ENCODE data around the gene ACAP3.

Gene ACAP3

GRCh38 chr1:1314237-1314586, 6.5 kb upstream of the ACAP3 start:
- DNase-seq (ENCODE audit: low spot score): no peak

DNA sequence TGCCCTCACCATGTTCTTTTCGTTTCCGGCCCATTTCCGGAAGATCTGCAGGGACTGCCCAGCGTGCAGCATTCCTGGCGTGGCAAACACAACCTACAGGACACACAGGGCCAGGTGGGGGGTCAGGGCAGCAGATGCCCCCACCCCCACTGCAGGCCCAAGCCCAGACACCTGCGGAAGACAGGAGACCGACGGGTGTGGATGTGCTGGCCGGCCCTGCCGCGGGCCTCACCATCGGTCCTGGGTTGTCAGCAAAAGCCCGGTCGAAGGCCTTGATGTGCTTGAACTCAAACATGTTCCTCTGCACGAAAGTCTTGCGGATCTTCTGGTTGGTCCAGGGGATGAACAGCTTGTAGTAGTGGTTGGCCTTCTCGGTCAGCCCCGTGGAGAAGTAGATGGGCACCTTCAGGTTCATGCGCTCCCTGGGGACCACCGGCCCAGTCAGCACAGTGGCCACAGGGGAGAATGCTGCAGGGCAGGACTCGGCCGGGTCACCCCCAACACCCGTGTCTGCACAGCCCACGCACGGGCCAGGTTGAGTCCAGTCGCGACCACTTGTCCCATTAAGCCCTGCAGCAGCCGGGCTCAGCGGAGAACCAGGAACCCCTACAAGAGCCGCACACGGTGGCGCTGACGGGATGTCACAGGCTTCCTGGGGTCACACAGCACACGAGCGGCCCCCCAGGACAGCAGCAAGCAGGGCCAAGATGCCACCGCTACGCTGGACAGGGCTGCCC, 5.9 kb upstream of the ACAP3 start:
- no peak for DNase-seq (ENCODE audit: low spot score)

DNA sequence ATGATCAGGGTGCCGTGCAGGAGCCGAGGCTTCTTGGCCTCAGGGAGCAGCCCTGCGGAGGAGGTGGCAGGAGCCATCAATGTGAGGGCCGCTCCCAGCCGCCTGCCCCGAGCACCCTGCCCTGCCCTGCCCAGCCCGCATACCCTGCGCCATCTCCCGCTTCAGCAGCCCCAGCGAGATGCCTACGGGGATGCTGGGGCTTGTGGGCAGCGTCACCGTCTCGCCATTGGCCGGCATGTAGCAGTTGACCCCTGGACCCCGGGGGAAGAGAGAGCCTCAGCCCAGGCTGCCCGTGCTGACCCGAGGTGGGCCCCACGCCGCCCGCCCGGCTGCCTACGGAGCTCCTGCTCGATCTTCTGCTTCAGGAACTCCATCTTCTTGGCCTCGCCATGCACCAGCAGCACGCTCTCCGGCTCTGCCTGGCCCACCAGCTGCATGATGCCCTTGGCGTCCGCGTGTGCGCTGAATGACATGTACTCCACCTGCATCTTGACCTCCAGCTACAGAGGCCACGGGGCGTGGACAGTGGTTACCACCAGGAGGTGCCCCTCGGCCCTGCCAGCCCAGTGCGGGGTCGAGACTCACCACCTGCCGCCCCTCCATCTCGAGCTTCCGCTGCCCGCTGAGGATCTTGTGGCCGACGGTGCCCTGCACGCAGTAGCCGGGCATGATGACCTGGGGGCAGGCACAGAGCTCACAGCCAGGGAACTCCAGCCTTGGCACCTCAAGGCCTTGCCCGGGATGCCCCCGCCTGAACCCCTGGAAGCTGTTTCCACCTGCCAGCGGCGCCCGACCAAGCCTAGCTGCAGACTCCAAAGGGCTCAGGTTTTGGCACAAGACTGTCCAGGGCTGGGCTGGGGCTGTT, 5.0 kb upstream of the ACAP3 start:
- no peak for DNase-seq (ENCODE audit: low spot score)

GRCh38 chr1:1311107-1312104, 3.7 kb upstream of the ACAP3 start:
- DNase-seq (ENCODE audit: low spot score): no peak

- DNase-seq (ENCODE audit: low spot score): no peak
Measured at GRCh38 chr1:1310476-1311053, 2.8 kb upstream of the ACAP3 start.

DNA sequence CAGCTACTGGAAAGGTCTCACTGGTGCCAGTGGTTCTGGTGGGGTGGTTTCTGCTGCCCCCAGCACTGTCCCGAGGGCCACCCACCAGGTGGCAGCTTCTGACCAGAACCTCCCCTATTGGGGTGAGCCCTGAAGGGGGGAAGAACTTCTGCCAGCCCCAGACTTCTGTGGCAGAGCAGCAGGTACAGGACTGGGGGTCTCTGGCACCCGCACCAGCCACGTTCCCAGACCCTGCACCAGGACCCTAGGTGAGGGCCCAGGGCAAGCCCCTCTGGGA, 2.3 kb upstream of the ACAP3 start:
- no peak for DNase-seq (ENCODE audit: low spot score)

- DNase-seq (ENCODE audit: low spot score): no peak
Measured at GRCh38 chr1:1309251-1310108, 1.8 kb upstream of the ACAP3 start.

DNA sequence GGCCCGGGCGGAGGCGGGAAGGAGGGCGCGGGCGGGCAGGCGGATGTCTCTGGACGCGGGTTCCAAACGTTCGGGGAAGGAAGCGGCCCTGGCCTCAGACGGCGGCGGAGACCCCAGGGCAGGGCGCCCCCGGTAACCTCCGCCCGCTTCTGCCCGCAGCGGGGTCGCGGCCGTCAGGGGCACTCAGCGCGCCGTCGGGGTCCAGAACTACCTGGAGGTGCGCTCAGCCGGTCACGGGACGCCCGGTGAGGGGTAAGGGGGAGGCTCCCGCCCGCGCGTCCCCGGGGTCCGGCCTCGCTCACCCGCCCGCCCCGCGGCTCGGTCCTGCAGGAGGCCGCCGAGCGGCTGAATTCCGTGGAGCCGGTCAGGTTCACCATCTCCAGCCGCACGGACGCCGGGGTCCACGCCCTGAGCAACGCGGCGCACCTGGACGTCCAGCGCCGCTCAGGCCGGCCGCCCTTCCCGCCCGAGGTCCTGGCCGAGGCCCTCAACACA, 1.1 kb upstream of the ACAP3 start:
- no peak for DNase-seq (ENCODE audit: low spot score)

DNA sequence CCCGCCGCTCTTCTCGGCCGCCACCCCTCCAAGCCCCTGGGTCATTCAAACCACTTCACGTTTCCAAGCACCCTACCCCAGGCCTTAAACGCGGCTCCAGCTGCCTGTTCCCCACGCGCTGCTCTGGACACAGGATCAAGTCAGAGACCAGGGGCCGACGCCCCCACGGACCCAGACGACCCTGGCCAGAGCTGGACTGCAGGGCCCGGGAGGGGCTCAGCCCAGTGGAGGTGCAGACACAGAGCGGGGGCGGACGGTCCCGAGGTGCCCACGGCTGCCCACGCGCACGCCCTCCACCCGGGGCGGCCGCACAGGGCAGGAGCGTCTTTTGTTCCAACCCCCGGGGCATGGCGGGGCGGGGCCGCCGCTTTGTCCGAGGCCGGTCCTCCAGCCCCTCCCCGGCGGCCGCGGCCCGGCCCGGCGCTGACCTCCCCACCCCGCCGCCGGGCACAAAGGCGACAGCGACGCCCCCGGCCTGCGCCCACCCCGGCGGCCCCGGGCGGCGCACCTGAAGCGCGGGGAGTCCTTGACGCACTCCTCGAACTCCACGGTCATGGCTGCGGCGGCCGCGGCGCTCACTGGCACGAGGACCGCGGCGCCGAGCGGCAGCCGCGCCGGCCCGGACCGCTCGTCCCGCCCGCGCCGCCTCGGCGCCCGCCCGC, 338 bp downstream of the ACAP3 start:
- DNase-seq (ENCODE audit: low spot score): no peak

DNA sequence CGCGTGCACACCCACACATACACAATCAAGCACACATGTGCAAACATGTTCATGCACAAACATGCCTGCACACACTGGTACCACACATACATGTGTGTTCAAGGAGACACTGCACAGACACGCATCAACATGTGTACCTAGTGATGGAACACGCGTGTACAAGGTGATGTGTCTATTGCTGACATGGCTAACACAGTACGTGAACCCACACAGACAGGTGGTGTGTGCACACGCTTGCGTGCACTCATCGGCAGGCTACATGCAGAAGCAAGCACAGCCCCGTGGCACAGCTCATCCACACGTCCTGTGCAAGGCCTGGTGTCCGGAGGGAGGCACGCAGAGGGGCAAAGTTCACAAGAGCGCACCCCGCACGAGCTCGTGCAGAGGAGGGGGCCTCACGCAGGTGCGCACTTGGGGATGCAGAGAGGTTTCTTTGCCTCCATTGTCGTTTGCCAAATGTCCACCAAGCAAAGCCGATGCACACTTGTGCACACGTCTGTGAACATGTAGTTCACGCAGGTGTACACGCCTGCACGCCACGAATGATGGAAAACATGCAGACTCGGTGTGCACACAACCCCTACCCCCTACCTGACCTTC, 969 bp downstream of the ACAP3 start:
- no peak for DNase-seq (ENCODE audit: low spot score)

GRCh38 chr1:1306070-1306660, 1.6 kb downstream of the ACAP3 start:
- DNase-seq (ENCODE audit: low spot score): no peak

DNA sequence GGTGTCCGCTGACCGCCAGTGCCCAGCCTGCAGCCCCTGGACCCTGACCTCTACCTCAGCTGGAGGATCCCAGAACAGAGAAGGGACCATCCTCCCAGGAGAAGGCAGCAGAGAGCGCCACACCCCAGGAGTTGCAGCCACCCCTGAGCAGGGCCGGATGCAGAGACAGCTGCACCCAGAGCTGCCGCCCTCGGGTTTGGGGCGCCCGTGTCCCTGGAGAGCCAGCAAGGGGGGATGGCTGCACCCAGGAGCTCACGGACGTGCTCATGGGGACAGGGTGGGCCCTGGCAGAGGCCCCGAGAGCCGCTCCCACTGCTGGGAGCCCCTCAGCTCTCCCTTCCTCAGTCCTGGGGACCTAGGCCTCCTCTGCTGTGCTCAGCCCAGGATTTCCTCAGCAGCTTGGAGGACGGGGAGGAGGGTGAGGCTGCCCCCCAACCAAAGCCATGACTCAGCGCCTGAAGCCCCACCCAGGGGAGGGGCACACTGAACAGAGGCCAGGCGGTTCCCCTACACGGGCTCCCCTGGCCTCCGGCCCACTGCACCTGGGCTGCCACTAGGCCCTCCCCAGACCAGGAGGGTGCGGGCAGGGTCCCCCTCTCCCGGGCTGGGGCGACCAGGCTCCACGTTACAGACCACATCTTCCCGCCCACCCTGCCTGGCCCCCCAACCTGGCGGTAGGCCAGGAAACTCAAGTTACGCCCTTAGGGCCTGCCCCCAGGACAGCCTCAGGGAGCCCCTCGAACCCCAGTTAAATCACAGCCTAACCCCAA, 2.2 kb downstream of the ACAP3 start:
- no peak for DNase-seq (ENCODE audit: low spot score)

GRCh38 chr1:1304331-1305299, 3.1 kb downstream of the ACAP3 start:
- DNase-seq (ENCODE audit: low spot score): no peak

GRCh38 chr1:1303736-1304135, 4.0 kb downstream of the ACAP3 start:
- DNase-seq (ENCODE audit: low spot score): no peak

- no peak for DNase-seq (ENCODE audit: low spot score)
Measured at GRCh38 chr1:1302951-1303509, 4.7 kb downstream of the ACAP3 start.

- no peak for DNase-seq (ENCODE audit: low spot score)
Measured at GRCh38 chr1:1302006-1302430, 5.7 kb downstream of the ACAP3 start.

GRCh38 chr1:1300352-1300739, 7.4 kb downstream of the ACAP3 start:
- DNase-seq (ENCODE audit: low spot score): no peak

Data from LoVo (cell line).